ENCODE data around the gene NPC1L1. TPM values are rescaled to one million over a fixed set of nuclear protein-coding genes. Genes with fewer than 3 reads are reported as not detected.
"Not testable (repeated sequence)": the region's sequence is repeated elsewhere in the genome, so short reads cannot be mapped to it uniquely, and the experiment has no call there.

NPC1L1 gene
- total RNA-seq, 2 donors from 2014 or later, result 0.06 to 0.14 TPM

DNA sequence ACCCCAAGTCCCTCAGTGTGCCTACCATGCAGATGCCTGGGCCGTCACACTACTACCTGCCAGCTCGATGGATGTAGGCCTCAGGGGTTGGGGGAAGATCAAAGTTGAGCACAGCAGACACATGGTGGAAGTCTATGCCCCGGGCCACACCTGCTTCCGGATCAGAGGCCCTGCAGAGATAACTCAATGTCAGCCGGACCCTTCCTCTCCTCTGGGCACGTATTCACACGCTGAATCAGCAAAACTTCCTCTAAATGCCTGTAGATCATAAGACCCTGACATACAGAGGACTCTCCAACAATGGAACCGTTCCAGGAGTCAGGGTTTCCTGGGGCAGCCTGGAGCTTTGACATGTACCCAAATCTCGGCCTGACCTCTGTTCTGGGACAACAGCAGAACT lies 28.8 kb upstream of the NPC1L1 start:
- Mint-ChIP-seq H3K9me3 (no peaks in the 10 kb centered on the region), H3K36me3 (peaks cover 51 to 68% of the 10 kb centered on the region in 2 donors), H3K27ac (peak overlapping the region in 1 of 2 donors; percentile 36)
- DNase-seq (ENCODE audit: low spot score in 2 of 2) (no peak), ATAC-seq (no peak)

DNA sequence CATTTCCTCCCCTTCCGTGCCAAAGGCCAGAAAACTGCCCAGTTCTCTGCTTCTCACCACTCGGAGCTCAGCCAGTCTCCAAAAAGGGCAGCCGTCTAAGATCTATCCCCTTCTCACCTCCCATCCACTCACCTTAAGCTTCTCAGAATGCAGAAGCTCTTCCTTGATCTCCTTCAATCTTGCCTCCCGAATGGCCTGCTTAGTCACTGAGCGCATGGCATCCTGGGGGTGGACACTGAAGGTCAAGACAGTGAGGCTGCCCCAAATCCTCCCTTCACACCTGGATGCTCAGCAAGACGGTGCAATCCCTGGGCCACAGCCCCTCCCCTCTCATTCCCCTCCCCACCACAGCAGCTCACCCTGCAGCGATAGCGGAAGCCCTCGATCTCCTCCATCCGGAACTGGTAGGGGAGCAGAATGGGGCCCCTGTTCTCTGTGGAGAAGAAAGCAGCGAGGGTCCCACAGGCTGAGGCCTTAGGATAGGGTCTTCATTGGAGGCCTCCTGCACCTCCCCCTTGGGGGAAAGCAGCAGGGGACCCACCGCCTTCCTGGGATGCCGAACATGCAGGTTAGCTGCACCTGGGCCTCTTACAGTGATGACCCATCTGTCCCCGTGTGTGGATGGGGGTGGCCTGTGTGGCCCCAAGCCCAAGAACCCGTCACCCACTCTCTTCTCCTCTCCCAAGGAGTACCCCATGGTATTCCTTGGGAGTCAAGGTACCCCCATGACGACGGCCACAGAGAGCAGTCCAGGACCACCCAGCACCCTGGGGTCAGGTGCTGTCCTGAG lies 27.8 kb upstream of the NPC1L1 start:
- Mint-ChIP-seq H3K27ac (peak overlapping the region; percentile 36 to 91), H3K36me3 (peaks cover 43 to 61% of the 10 kb centered on the region in 2 donors), H3K9me3 (no peaks in the 10 kb centered on the region)
- no peak for DNase-seq (ENCODE audit: low spot score in 2 of 2)
- ATAC-seq, result no peak

DNA sequence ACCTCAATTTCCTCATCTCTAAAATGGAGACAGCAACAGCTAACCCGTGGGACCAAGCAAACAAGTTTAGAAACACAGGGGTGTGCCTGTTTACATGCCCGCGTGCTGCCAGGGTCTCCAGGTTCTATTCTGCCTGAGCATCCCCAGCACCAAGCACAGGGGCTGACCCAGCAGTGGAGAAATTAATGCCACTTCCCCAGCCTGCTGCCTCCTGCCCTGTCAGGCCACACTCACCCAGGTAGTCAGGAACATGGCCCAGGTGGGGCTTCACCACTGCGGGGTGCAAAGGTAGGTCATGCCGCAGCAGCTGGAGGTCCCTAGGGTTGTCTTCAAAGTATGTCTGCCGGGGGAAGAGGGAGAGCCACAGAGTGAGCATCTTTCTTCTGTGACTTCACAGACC lies 26.8 kb upstream of the NPC1L1 start:
- ATAC-seq (no peak), DNase-seq (ENCODE audit: low spot score in 2 of 2) (no peak)
- Mint-ChIP-seq H3K36me3 (peaks cover 32 to 50% of the 10 kb centered on the region in 2 donors), H3K9me3 (no peaks in the 10 kb centered on the region), H3K27ac (peak overlapping the region; percentile 22 to 36)

DNA sequence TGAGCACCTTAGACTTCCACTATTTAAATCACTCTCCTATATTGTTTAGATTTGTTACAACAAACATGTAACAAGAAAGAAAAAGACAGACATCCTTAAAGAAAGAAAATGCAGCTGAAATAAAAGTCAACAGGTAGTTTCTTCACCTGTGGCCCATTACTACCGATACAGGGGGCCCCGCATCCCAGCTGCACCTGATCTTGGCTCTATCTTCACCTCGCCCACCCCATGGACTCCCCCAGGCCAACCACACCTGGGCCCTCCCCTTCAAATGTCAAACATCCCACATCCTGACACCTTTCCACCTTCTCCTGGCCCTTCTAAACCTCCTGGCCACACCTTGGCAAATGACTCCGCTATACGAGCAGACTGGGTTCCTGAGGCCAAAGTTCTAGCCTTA lies 25.6 kb upstream of the NPC1L1 start:
- Mint-ChIP-seq H3K36me3 (peaks cover 24 to 39% of the 10 kb centered on the region in 2 donors), H3K9me3 (no peaks in the 10 kb centered on the region), H3K27ac (peak overlapping the region in 1 of 2 donors; percentile 36)
- ATAC-seq, result no peak
- no peak for DNase-seq (ENCODE audit: low spot score in 2 of 2)

DNA sequence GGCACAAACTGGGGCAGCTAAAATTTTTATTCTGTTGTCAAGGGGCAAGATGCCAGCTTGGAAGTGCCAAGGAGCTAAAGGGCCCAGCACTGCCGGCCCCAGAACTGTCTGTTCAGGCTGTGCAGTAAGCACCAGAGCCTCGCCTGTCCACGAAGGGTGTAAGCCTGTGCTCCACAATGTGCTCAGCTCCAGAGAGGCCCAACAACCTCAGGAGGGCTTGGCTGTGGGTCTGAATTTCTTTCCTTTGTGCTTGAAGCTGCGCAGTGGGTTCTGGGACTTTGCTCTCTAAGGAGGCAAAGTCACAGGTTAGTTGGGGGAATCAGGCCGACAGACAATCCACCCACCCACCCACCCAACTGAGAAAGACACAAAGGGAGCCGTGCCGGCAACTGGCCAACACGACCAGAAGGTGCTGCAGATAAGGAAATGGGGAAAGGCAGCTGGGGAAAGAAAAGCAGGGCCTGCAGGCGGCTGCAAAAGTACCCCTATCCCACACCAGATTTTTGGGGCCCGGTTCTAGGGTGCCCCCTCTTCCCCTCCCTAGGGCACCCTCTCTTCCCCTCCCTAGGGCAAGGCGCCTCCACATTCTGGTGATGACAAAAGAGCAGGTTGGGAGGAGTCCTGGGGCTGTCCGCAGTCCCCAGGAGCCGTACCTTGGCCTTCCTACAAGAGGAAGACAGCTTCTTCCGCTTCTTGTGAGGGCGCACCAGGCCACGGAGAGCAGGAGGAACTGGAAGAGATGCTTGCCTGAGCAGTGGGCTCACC lies 24.8 kb upstream of the NPC1L1 start:
- Mint-ChIP-seq H3K9me3 (no peaks in the 10 kb centered on the region), H3K36me3 (peaks cover 17 to 32% of the 10 kb centered on the region in 2 donors), H3K27ac (peak overlapping the region; percentile 19 to 89)
- DNase-seq (ENCODE audit: low spot score in 2 of 2), result no peak
- ATAC-seq, result peak; percentile 38 to 56

DNA sequence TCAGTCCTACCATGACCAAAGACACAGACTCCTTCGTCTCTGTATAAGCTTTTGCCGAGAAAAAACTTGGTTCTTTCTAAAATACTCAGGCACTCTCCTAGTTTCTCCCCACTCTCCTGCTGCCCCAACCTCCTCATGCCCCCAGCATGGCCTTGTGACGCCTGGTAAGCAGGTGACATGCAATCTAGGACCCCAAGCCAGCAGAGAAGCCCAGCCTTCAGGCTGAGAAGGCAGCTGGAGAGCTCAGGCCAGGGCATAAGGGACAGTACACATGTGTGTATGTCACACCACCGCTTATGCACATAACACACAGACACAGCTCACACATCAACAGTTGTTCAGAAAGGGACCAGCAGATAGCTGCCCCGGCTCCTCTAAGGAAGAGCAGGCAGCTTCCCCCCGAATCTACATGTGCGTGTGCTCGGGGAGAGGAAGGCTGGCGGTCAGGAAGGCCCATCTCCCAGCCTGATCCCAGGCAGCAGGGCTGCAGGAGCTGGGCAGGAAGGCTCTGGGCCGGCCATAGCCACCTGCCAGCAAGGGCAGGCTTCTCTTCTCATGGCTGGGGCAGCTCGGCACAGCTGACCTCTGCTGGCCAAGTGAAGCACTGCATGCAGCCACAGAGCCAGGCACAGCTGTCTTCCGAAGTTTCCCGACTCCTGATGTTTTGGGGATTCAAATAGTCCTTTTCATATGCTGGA lies 24.1 kb upstream of the NPC1L1 start:
- Mint-ChIP-seq H3K36me3 (peaks cover 17 to 28% of the 10 kb centered on the region in 2 donors), H3K27ac (peak overlapping the region; percentile 19 to 89), H3K9me3 (no peaks in the 10 kb centered on the region)
- peak; percentile 80 to 82 for ATAC-seq
- DNase-seq (ENCODE audit: low spot score in 2 of 2), result peak in 1 of 2 donors; percentile 74

DNA sequence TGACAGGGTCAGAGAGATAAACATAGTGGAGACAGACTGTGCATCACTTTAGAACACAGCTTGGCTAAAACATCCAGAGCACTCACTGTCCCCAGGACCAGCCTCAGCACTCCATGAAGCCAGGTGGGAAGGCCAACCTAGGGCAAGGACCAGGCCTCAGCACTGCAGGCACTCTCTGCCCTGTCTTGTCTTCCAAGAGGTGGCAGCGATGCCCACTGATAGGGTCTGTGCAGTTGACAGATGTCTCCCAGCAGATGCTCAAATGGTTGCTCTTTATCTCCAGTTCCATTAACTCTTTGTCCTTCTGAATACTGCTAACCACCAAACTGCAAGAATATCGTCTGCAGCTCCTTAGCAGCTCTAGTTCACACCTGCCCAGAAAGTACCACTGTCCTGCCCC lies 23.5 kb upstream of the NPC1L1 start:
- H3K27ac Mint-ChIP-seq, result peak overlapping the region; percentile 19 to 89
- peaks cover 13 to 24% of the 10 kb centered on the region in 2 donors for H3K36me3 Mint-ChIP-seq
- ATAC-seq (no peak), DNase-seq (ENCODE audit: low spot score in 2 of 2) (no peak)
- H3K9me3 Mint-ChIP-seq, result no peaks in the 10 kb centered on the region

DNA sequence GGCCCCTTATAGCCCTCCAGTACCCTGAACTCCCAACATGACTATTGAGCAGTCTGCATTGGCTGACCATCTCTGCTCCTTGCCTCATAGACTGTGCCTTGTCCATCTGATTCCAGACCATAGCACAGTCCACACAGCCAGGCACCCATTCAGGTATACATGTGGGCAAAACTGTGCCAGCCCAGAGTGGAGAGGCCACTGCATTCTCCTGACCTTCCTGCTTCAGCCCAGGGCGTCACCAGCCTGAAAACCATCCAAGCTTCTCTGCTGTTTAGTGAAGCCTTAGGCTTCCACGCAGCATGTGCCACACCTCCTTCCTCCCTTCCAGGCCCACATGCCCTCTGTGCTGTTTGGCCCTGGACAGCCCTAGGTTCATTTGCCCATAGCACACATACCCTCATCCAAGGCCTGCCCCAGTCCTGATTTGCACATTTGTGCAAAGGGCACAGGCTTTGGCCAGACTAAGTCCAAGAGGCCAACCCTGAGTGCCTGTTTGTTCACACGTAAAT lies 22.1 kb upstream of the NPC1L1 start:
- Mint-ChIP-seq H3K27ac (peak overlapping the region in 1 of 2 donors; percentile 74), H3K9me3 (no peaks in the 10 kb centered on the region), H3K36me3 (peaks cover 10 to 13% of the 10 kb centered on the region in 2 donors)
- no peak for ATAC-seq
- DNase-seq (ENCODE audit: low spot score in 2 of 2), result no peak

DNA sequence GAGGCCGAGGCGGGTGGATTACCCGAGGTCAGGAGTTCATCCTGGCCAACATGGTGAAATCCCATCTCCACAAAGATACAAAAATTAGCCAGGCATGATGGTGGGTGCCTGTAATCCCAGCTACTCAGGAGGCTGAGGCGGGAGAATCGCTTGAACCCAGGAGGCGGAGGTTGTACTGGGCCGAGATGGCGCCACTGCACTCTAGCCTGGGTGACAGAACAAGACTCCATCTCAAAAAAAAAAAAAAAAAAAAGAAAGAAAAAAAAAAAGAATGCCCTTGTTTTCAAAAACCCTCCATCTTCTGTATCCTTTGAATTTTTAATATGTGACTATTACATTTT lies 21.5 kb upstream of the NPC1L1 start:
- not testable (repeated sequence) for DNase-seq (ENCODE audit: low spot score in 2 of 2); H3K9me3 Mint-ChIP-seq; ATAC-seq
- Mint-ChIP-seq H3K36me3 (peaks cover 7 to 11% of the 10 kb centered on the region in 2 donors), H3K27ac (peak overlapping the region in 1 of 2 donors; percentile 72)

DNA sequence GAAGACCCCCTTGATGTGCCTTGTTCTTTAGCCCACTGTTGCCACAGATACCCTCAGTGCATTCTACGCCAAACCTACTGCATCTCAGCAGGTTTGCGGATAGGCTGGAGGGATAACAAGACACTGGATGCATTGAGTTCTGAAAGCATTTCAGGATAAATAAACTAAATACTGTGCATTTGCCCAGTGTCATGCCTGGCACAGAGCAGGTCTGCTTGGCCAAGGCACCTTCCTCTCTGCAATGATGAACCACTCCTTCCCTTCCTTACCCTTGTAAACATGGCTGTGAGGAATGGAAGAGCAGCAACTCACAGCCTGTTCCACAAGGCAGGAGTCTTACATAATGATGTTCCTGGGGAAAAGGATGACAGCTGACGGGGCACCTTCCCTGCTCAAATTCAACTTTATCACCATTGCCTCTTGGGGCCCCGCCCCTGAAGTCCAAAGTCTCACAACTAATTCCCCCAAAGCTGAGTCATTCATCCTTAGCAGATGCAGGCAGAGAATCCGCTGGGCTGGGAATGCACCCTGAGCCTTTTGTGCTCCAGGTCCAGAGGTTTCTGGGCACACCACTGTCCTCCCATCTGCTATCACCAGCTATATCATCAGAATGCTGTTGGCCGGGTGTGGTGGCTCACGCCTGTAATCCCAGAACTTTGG lies 21.0 kb upstream of the NPC1L1 start:
- no peak for ATAC-seq
- Mint-ChIP-seq H3K36me3 (peaks cover 5 to 7% of the 10 kb centered on the region in 2 donors), H3K27ac (peak overlapping the region in 1 of 2 donors; percentile 72), H3K9me3 (no peaks in the 10 kb centered on the region)
- no peak for DNase-seq (ENCODE audit: low spot score in 2 of 2)

DNA sequence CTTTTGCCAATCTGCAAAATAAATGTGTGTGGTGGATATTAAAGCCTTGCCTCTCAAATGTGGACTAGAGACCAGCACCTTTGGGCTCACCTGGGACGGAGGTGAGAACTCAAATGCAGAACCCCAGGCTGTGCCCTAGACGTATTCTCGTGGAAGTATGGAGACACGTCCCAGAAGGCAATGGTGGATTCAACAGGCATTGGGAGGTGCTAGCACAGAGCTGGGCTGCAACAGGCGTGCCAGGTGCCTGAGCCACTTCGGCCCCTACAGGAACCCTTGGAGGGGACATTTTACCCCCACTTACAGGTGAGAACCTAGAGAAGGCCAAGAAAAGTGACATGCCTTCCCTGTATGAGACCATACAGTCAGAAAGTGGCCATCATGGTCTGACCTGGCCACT lies 20.4 kb upstream of the NPC1L1 start:
- Mint-ChIP-seq H3K9me3 (no peaks in the 10 kb centered on the region), H3K36me3 (peaks cover 5 to 7% of the 10 kb centered on the region in 2 donors), H3K27ac (peak overlapping the region in 1 of 2 donors; percentile 54)
- no peak for DNase-seq (ENCODE audit: low spot score in 2 of 2)
- no peak for ATAC-seq

DNA sequence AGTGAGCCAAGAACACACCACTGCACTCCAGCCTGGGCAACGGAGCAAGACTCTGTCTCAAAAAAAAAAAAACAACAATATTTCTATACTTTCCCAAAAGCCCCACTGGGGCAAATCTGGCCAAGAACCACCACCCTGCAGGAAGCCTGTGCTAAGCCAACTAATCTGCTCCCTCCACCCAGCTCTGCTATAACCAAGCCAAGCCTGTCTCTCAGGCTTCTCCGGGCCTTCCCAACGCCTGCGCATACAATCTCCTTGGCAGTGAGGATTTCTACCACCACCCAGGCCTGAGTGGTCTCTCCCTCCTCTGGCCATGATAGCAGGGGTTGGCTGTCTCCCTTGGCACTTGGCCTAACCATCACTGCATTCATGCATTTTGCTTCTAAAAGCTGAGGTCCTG lies 18.4 kb upstream of the NPC1L1 start:
- Mint-ChIP-seq H3K27ac (peak overlapping the region; percentile 9 to 54), H3K36me3 (no peaks in the 10 kb centered on the region), H3K9me3 (no peaks in the 10 kb centered on the region)
- ATAC-seq (peak in 1 of 2 donors; percentile 17), DNase-seq (ENCODE audit: low spot score in 2 of 2) (no peak)

DNA sequence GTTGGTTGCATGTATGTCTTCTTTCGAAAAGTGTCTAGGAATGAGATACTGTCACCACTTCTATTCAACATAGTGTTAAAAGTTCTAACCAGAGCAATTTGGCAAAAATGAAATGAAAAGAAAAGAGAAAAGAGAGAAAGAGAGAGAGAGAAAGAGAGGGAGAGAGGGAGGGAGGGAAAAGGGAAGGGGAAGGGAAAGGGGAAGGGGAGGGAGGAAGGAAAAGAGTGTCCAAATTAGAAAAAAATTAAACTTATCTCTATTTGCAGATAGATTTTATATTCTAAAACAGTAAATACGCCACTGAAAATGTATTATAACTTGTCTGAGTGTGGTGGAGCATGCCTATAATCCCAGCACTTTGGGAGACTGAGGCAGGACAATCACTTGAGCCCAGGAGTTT lies 16.4 kb upstream of the NPC1L1 start:
- ATAC-seq, result no peak
- Mint-ChIP-seq H3K27ac (peak overlapping the region in 1 of 2 donors; percentile 55), H3K36me3 (no peaks in the 10 kb centered on the region), H3K9me3 (no peaks in the 10 kb centered on the region)
- no peak for DNase-seq (ENCODE audit: low spot score in 2 of 2)

DNA sequence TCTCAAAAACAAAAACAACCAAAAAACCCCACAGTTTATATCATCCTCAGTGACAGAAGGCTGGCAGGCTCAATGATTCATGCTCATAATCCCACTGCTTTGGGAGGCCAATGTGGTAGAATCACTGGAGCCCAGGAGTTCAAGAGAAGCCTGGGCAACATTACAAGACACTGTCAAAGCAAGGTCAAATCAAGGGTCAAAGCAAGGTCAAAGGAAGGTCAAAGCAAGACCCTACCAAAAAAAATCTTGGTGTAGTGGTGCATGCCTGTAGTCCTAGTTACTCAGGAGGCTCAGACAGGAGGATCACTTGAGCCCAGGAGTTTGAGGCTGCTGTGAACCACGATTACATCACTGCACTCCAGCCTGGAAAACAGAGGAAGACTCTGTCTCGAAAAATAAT lies 14.2 kb upstream of the NPC1L1 start:
- ATAC-seq (no peak), DNase-seq (ENCODE audit: low spot score in 2 of 2) (no peak)
- no peak overlapping the region for H3K27ac Mint-ChIP-seq

DNA sequence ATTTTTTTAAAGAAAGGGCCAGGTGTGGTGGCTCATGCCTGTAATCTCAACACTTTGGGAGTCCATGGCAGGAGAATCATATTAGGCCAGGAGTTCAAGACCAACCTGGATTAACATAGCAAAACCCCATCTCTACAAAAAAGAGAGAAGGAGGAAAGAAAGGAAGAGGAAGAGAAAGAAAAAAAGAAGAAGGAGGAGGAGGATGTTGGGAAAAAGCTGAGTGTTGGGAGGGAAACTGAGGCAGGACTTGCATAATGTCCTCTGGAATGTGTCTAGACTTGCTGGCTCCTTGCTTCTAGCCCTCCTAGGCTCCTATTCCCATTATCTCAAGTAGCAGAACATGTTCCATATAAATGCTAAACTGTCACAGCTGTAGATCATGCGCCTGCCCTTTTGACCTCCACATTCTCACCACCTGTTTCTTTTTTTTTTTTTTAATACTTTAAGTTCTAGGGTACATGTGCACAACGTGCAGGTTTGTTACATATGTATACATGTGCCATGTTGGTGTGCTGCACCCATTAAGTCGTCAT lies 11.4 kb upstream of the NPC1L1 start:
- not testable (repeated sequence) for H3K27ac Mint-ChIP-seq; DNase-seq (ENCODE audit: low spot score in 2 of 2); H3K9me3 Mint-ChIP-seq; ATAC-seq; H3K36me3 Mint-ChIP-seq

More for the DNA sequence above, 14.2 kb upstream of the NPC1L1 start:
- Mint-ChIP-seq H3K36me3 (no peaks in the 10 kb centered on the region), H3K9me3 (no peaks in the 10 kb centered on the region)

DNA sequence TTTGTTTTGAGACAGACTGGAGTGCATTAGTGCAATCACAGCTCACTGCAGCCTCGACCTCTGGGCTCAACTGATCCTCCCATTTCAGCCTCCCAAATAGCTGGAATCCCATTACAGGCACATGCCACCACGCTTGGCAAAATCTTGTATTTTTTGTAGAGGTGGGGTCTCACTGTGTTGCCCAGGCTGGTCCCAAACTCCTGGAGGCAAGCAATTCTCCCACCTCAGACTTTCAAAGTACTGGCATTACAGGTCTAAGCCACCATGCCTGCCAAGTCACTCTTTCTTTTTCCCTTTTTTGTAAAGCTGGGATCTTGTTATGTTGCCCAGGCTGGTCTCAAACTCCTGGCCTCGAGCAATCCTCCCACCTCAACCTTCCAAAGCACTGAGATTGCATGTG lies 8.3 kb upstream of the NPC1L1 start:
- H3K36me3 Mint-ChIP-seq, result no peaks in the 10 kb centered on the region
- no peak for ATAC-seq

More for the DNA sequence above, 8.3 kb upstream of the NPC1L1 start:
- DNase-seq (ENCODE audit: low spot score in 2 of 2), result no peak
- Mint-ChIP-seq H3K9me3 (no peaks in the 10 kb centered on the region), H3K27ac (no peak overlapping the region)

Data from activated naive CD4-positive, alpha-beta T cell treated with anti-CD3 and anti-CD28 coated beads, Interleukin-2, amount 50 U/mL, for 72 hours (primary cell).